ENCODE data around the gene PNCK. TPM values are rescaled to one million over a fixed set of nuclear protein-coding genes. Genes with fewer than 3 reads are reported as not detected.

Gene PNCK
- total and polyA plus RNA-seq, 2 of the 13 experiments (the other 11 are each of a cell fraction or from before 2014, with no cell fraction given): 33.1 TPM; not detected in 1

- TF ChIP-seq ZBTB40 (IDR thresholded peaks at IDR 0.05) (no peak), ZBTB40 (CRISPR knock-in tag; IDR thresholded peaks at IDR 0.05) (no peak), SMAD3 (CRISPR knock-in tag; IDR thresholded peaks at IDR 0.05) (no peak), TMF1 (CRISPR knock-in tag; IDR thresholded peaks at IDR 0.05; ENCODE audit: low read depth) (no peak), ZMYM3 (CRISPR knock-in tag; IDR thresholded peaks at IDR 0.05) (no peak)
Measured at GRCh38 chrX:153707406-153707805, 33.8 kb upstream of the PNCK start (continued).

All from HepG2 (cell line).